ENCODE results near the gene RUFY3. TPM values are rescaled to one million over a fixed set of nuclear protein-coding genes. Genes with fewer than 3 reads are reported as not detected.

RUFY3 gene
- total and polyA plus RNA-seq, 9 of the 15 experiments (the other 6 are each of a cell fraction or from before 2014, with no cell fraction given), result 4.2 to 31.1 (median 21.5) TPM

DNA sequence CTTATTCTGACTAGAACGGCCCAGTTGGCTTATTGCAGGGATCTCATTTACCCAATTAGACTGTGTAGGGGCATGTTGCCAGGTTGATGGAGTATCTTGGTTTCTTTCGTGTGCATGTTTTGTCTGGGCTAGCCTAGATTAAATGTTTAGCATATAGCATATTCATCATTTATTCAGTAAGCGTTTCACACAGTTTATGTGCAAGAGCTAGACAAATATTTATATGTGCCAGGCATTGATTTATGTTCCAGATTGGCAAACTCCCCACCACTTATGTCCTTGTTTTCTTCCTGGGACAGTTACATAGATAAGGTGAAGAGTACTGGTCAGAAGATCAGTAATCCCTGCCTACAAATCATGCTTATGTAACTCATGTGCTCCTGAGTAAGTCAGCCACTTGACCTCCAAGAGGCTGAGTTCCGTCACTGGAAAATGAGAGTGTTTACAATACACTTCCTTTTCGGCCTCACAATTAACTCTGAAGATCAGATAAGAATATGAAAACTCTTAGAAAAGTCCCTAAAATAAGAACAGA lies 57.2 kb downstream of the RUFY3 start:
- peak; percentile 77 for ATAC-seq
- WGBS (ENCODE audit: insufficient coverage, low coverage, missing lambda C conversion rate), result 42% methylated on average over 5 of the region's 5 CpGs
- H3K9me1 ChIP-seq (ENCODE audit: control insufficient read depth, insufficient read depth, low read length), result no peaks in the 10 kb centered on the region
- no peak overlapping the region for H3K9ac ChIP-seq (ENCODE audit: insufficient read depth in 1 of 2, low read depth in 2 of 2, low read length in 2 of 2)
- H3K27ac ChIP-seq (ENCODE audit: extremely low read depth, low read depth, low read length), result no peak overlapping the region
- in situ Hi-C loops (cut with MboI) (no loop called here), intact Hi-C loops (cut with micrococcal nuclease) (no loop called here)
- no peaks in the 10 kb centered on the region for H4K20me1 ChIP-seq (replicated peaks; ENCODE audit: control insufficient read depth, insufficient read depth, low read length)
- no peak overlapping the region for H3K4me2 ChIP-seq (ENCODE audit: insufficient read depth, low read length)
- ChIA-PET CTCF (ENCODE audit: low intra/inter-chr PET ratio) (no interaction called here), POLR2A (no interaction called here)
- H3K36me3 ChIP-seq (ENCODE audit: control insufficient read depth, insufficient read depth, low read length), result peaks cover 3% of the 10 kb centered on the region; the same call in 1 of the 3 replicates
- H3K79me2 ChIP-seq (ENCODE audit: control insufficient read depth, insufficient read depth, low read length), result no peaks in the 10 kb centered on the region
- H2AFZ ChIP-seq (ENCODE audit: low read depth, low read length), result no peak overlapping the region
- H3K4me1 ChIP-seq (replicated peaks in 1 of 2; ENCODE audit: control insufficient read depth in 2 of 2, insufficient read depth in 2 of 2, low read length in 2 of 2), result no peaks in the 10 kb centered on the region; a peak in 1 of 5 replicates
- no TSS peak for BruUV-seq (replicated peaks)
- FAIRE-seq, result peak; percentile 23
- no peak overlapping the region for H3K4me3 ChIP-seq
- no peaks in the 10 kb centered on the region for H3K9me3 ChIP-seq (replicated peaks; ENCODE audit: control insufficient read depth, insufficient read depth, low read depth, low read length)
- no peaks in the 10 kb centered on the region for H3K27me3 ChIP-seq (ENCODE audit: control insufficient read depth in 2 of 2, insufficient read depth in 2 of 2, low read length in 2 of 2)
- peak in 1 of 4 experiments; percentile 9 for DNase-seq (ENCODE audit: extremely low read depth in 1 of 4, low spot score in 3 of 4)
- TF ChIP-seq PURB (CRISPR knock-in tag; IDR thresholded peaks at IDR 0.05; ENCODE audit: low read depth) (no peak), LEF1 (IDR thresholded peaks at IDR 0.05) (peak; percentile 35; the same call in 1 of the 2 replicates), ZBTB8A (IDR thresholded peaks at IDR 0.05; ENCODE audit: partially characterized antibody) (no peak), NR1H2 (CRISPR knock-in tag; IDR thresholded peaks at IDR 0.05) (no peak), HNRNPLL (IDR thresholded peaks at IDR 0.05; ENCODE audit: low read depth, low read length, poor library complexity, severe bottlenecking) (no peak), ZNF696 (CRISPR knock-in tag; conservative IDR thresholded peaks at IDR 0.05) (no peak), CTBP1 (IDR thresholded peaks at IDR 0.05; ENCODE audit: borderline replicate concordance) (peak; percentile 37; the same call in 1 of the 2 replicates), EHMT2 (IDR thresholded peaks at IDR 0.05) (no peak), THAP7 (CRISPR knock-in tag; IDR thresholded peaks at IDR 0.05) (no peak), PKNOX1 (IDR thresholded peaks at IDR 0.05) (peak; percentile 74), HMGXB4 (CRISPR knock-in tag; IDR thresholded peaks at IDR 0.05) (no peak)
- TF ChIP-seq, protein P1, sequence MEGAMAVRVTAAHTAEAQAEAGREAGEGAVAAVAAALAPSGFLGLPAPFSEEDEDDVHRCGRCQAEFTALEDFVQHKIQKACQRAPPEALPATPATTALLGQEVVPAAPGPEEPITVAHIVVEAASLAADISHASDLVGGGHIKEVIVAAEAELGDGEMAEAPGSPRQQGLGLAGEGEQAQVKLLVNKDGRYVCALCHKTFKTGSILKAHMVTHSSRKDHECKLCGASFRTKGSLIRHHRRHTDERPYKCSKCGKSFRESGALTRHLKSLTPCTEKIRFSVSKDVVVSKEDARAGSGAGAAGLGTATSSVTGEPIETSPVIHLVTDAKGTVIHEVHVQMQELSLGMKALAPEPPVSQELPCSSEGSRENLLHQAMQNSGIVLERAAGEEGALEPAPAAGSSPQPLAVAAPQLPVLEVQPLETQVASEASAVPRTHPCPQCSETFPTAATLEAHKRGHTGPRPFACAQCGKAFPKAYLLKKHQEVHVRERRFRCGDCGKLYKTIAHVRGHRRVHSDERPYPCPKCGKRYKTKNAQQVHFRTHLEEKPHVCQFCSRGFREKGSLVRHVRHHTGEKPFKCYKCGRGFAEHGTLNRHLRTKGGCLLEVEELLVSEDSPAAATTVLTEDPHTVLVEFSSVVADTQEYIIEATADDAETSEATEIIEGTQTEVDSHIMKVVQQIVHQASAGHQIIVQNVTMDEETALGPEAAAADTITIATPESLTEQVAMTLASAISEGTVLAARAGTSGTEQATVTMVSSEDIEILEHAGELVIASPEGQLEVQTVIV (CRISPR knock-in tag; IDR thresholded peaks at IDR 0.05; ENCODE audit: borderline replicate concordance), result no peak

Measured in K562 (cell line).